ENCODE results near the gene LSMEM2.

DNA sequence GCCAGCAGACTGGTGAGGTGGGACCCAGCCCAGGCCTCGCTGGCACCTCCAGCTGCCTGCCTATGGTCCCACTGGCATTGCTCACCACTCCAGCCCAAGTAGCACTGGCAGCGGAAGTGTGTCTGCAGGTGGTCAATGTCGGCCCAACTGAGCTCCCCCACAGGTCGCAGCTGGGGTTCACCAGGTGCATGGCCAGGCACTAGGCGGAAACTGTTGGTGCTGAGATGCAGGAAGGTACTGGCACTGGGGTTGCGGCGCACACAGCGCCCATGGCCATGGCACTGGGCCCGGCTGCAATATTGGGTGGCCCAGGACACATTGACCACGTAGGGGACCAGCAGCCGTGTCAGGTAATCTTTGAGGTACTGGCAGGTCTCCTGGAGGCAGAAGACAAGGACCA lies 39.3 kb downstream of the LSMEM2 start:
- TF ChIP-seq ZNF347 (CRISPR knock-in tag; IDR thresholded peaks at IDR 0.05; ENCODE audit: low read depth): no peak
- TF ChIP-seq ZBTB43 (CRISPR knock-in tag; IDR thresholded peaks at IDR 0.05): no peak
